Gastroesophageal sphincter (tissue), 3 donors: ENCODE measurements around the gene EPHB1.

Source experiments
- CTCF ChIP-seq, 4 experiments: fragments of 200-600 bp in 2 of 4; fragments of 450-650 bp in 2 of 4; sonication (generic) in 1 of 4; IDR thresholded peaks; one replicate each; pipeline ENCODE4 v1.5.1; 2017 to 2019; ENCODE audit warnings: antibody characterized with exemption in 4 of 4, mild to moderate bottlenecking in 2 of 4, moderate library complexity in 2 of 4
- EP300 ChIP-seq: sonication (generic); formaldehyde crosslinking; IDR thresholded peaks from one replicate; pipeline ENCODE4 v1.6.1; 2017; ENCODE audit warnings: antibody characterized with exemption, mild to moderate bottlenecking
- POLR2AphosphoS5 ChIP-seq: sonication (generic); formaldehyde crosslinking; IDR thresholded peaks from one replicate; pipeline ENCODE4 v1.6.1; 2017; ENCODE audit warnings: antibody characterized with exemption

- no peak for TF ChIP-seq EP300
- no peak for TF ChIP-seq POLR2AphosphoS5
- no peak for TF ChIP-seq CTCF (IDR thresholded peaks at IDR 0.05)
Observed at GRCh38 chr3:135237371-135238143, 442.5 kb downstream of the EPHB1 start.
